Lower lobe of right lung (tissue), 2 donors: ENCODE measurements around the gene GOLT1A. TPM values are rescaled to one million over a fixed set of nuclear protein-coding genes. Genes with fewer than 3 reads are reported as not detected.

ENCODE experiments used
- ATAC-seq, 2 donors: fragments of 200-7000 bp; cut with Tn5 transposase; one replicate each; pipeline ENCODE4 v1.9.1; 2020 to 2022; ENCODE audit warnings: mild to moderate bottlenecking in 2 of 2, moderate library complexity in 2 of 2
- DNase-seq: peaks from one replicate; pipeline ENCODE4 v3.0.0-alpha.2; 2020
- H3K27ac ChIP-seq: fragments of 200-600 bp; one replicate; pipeline ENCODE4 v1.8.0; 2022
- H3K27me3 ChIP-seq: fragments of 200-600 bp; one replicate; pipeline ENCODE4 v1.8.0; 2022; ENCODE audit warnings: low read depth
- H3K36me3 ChIP-seq: fragments of 200-600 bp; one replicate; pipeline ENCODE4 v1.8.0; 2022; ENCODE audit warnings: mild to moderate bottlenecking
- H3K4me1 ChIP-seq: fragments of 200-600 bp; one replicate; pipeline ENCODE4 v1.8.0; 2022
- H3K4me3 ChIP-seq: fragments of 200-600 bp; one replicate; pipeline ENCODE4 v1.8.0; 2022; ENCODE audit warnings: mild to moderate bottlenecking
- H3K9me3 ChIP-seq: fragments of 200-600 bp; one replicate; pipeline ENCODE4 v1.8.0; 2022
- CTCF ChIP-seq: fragments of 200-600 bp; IDR thresholded peaks from one replicate; pipeline ENCODE4 v1.8.0; 2022; ENCODE audit warnings: antibody characterized with exemption, mild to moderate bottlenecking
- intact Hi-C: fragments of 100-400 bp; cut with DNase I; formaldehyde crosslinking; loops from one replicate; pipeline ENCODE4 v1.11.0; 2022
- total RNA-seq: library from RNA; stranded (reverse); fragmentation: NEBNext Ultra II Directional; extraction: Animal tissue kit (Norgen Biotek cat#: 25700); gene quantifications from one replicate; pipeline ENCODE4 v1.2.1, GENCODE V29; 2021
- donor health status: DM: no; HTN: yes; CAD: no; lungs with severe emphysema.

The GOLT1A gene
- total RNA-seq, 1 donor from 2014 or later: 11.9 TPM

DNA sequence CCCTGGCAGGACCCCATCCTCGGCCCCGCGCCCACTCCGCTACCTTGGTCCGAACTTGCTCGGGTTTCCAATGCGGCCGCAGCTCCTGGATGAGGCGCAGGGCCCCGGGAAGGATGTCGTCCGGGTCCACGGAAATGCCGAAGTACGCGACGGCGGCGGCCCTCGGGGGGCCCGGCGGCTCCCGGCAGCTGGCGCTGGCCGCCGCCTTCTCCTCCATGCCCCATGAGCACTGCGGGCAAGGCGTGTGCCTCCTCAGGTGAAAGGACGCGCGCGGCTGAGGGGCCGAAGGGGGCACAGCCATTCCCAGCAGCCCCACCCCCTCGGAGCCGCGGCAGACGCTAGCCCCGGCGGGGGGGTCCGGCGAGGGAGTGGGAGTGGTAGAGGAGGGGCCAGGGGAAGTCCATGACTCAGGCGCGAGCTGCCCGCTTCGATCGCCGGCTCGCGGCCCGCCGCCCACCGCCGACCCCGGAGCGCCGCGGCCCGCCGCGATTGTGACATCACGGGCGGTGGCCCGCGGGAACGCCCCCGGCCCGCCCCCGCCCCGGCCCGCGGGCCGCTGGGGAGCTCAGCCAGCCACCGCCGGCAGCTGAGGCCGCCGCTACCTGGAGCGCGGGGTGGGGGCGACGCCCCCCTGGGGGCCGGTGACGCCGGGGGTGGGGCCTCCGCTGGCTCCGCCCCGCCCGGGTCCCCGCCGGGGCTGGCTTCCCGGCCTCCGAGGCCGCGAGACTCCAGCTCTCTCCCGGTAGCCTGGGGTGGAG is 62.1 kb downstream of the GOLT1A start, which contains the start of gene ETNK2:
Gene ETNK2 (minus strand): TSS at position 493 of the 758 bp plus-strand sequence. CDS start 192 bp downstream, at position 301.
- H3K9me3 ChIP-seq: no peaks in the 10 kb centered on the region
- H3K4me3 ChIP-seq: peak within 1 kb of the TSS; percentile 76
- intact Hi-C loops: no loop called here
- peak; percentile 70 to 75 for ATAC-seq
- DNase-seq: peak; percentile 61
- no peaks in the 10 kb centered on the region for H3K36me3 ChIP-seq
- peak within 1 kb of the TSS; percentile 64 for H3K27ac ChIP-seq
- H3K4me1 ChIP-seq: peaks cover 15% of the 10 kb centered on the region
- no peak for TF ChIP-seq CTCF
- H3K27me3 ChIP-seq: peaks cover 7% of the 10 kb centered on the region

- Histone ChIP-seq H3K4me3 (peak overlapping the region; percentile 76), H3K27ac (peak overlapping the region; percentile 64), H3K4me1 (peaks cover 15% of the 10 kb centered on the region), H3K36me3 (no peaks in the 10 kb centered on the region), H3K27me3 (peaks cover 7% of the 10 kb centered on the region), H3K9me3 (no peaks in the 10 kb centered on the region)
- ATAC-seq: peak; percentile 32 to 44
- intact Hi-C loops: no loop called here
- TF ChIP-seq CTCF: no peak
- DNase-seq: peak; percentile 43
Observed at GRCh38 chr1:204150702-204151551, 62.9 kb downstream of the GOLT1A start.

DNA sequence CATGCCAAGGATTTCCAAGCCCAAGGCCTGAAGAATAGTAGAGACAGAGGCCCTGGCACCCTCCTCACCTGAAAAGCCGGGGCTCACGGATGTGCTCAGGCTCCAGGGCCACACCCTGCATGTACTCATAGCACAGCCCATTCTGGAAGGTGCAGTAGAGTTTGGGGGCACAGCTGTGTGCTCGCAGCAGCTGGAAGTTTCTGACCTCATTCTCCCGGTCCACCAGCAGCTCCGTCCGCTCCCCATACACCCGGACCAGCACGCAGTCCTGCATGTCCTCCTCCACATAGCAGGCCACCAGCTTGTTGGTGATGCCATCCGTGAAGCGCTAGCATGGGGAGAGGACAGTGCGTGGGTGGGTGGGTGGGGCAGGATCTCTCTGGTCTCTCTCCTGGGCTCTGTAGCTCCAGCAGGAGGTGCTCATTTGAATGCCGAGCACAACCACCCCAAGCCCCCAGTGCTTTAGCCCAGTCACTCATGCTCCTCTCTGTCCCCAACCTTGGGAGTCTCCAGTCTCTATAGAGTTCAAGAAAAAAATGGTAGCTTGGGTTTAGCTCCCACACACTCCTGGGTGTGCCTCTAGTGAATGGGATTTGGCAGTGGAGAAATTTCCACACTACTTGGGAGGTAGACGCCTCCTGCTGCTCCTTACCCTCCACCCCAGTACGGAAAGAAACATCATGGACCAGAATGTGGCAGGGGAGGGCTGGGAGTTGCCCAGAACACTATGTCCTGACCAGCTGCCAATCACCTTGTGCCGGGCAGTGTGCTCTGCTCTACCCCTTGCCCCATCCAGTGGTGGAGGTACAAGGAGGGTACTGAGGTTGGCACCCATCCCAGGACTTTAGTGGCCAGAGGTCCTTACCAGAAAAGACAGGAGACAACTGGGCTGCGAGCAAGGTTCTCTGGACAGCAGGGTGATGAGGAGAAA is 63.9 kb downstream of the GOLT1A start:
- no peak for TF ChIP-seq CTCF
- peak; percentile 35 for DNase-seq
- H3K4me1 ChIP-seq: peaks cover 15% of the 10 kb centered on the region
- intact Hi-C loops: no loop called here
- H3K27me3 ChIP-seq: peaks cover 7% of the 10 kb centered on the region
- H3K9me3 ChIP-seq: no peaks in the 10 kb centered on the region
- H3K36me3 ChIP-seq: no peaks in the 10 kb centered on the region
- no peak for ATAC-seq
- H3K27ac ChIP-seq: no peak overlapping the region
- H3K4me3 ChIP-seq: no peak overlapping the region

GRCh38 chr1:204149107-204149506 is 64.7 kb downstream of the GOLT1A start:
- peaks cover 15% of the 10 kb centered on the region for H3K4me1 ChIP-seq
- no peaks in the 10 kb centered on the region for H3K9me3 ChIP-seq
- TF ChIP-seq CTCF: no peak
- H3K27me3 ChIP-seq: peaks cover 7% of the 10 kb centered on the region
- no peak for DNase-seq
- no peak for ATAC-seq
- no peak overlapping the region for H3K4me3 ChIP-seq
- intact Hi-C loops: no loop called here
- H3K36me3 ChIP-seq: no peaks in the 10 kb centered on the region
- no peak overlapping the region for H3K27ac ChIP-seq

Other genes starting within 250 kb of the GOLT1A start
- gene SOX13, start 140.9 kb downstream of the GOLT1A start, total RNA-seq: 57.8 TPM
- 4.5 TPM for gene ETNK2, start 61.9 kb downstream of the GOLT1A start, total RNA-seq
- gene REN, start 47.7 kb downstream of the GOLT1A start, total RNA-seq: 0.59 TPM
- not detected for gene KISS1, start 17.5 kb downstream of the GOLT1A start, total RNA-seq
- gene PLEKHA6, start 145.9 kb upstream of the GOLT1A start, total RNA-seq: 7.6 TPM
- 45.3 TPM for gene PPP1R15B, start 197.8 kb upstream of the GOLT1A start, total RNA-seq